H9 (cell line): Measurements from ENCODE around the gene C1QTNF9. TPM values are rescaled to one million over a fixed set of nuclear protein-coding genes. Genes with fewer than 3 reads are reported as not detected.
"Not testable (repeated sequence)": the region's sequence is repeated elsewhere in the genome, so short reads cannot be mapped to it uniquely, and the experiment has no call there.

ENCODE experiments used
- DNase-seq: peaks from one replicate; pipeline ENCODE4 v3.0.0-alpha.2; 2017
- H2AFZ ChIP-seq: one replicate; pipeline ENCODE4 v1.6.1; 2013; ENCODE audit warnings: mild to moderate bottlenecking, low read length, control low read depth, moderate library complexity
- H2AK5ac ChIP-seq: 2 replicates; pipeline ENCODE4 v1.6.1; 2013; ENCODE audit warnings: low read length, control low read depth, mixed read lengths; ENCODE audit not compliant: insufficient read length
- H2BK120ac ChIP-seq: one replicate; pipeline ENCODE4 v1.6.1; 2013; ENCODE audit warnings: low read depth, mild to moderate bottlenecking, low read length, control low read depth, inconsistent platforms; ENCODE audit not compliant: poor library complexity, severe bottlenecking
- H2BK12ac ChIP-seq: 2 replicates; pipeline ENCODE4 v1.6.1; 2013; ENCODE audit warnings: low read length, control low read depth, mixed read lengths, low read depth; ENCODE audit not compliant: insufficient read length
- H2BK15ac ChIP-seq: 2 replicates; pipeline ENCODE4 v1.6.1; 2013; ENCODE audit warnings: low read depth, low read length, control low read depth
- H2BK20ac ChIP-seq: one replicate; pipeline ENCODE4 v1.6.1; 2013; ENCODE audit warnings: low read depth, mild to moderate bottlenecking, low read length, control low read depth, inconsistent platforms; ENCODE audit not compliant: poor library complexity, severe bottlenecking
- H2BK5ac ChIP-seq: 2 replicates; pipeline ENCODE4 v1.6.1; 2013; ENCODE audit warnings: low read length, control low read depth, mixed read lengths; ENCODE audit not compliant: insufficient read length
- H3K14ac ChIP-seq: 2 replicates; pipeline ENCODE4 v1.6.1; 2013; ENCODE audit warnings: low read length, control low read depth; ENCODE audit not compliant: insufficient read depth
- H3K18ac ChIP-seq: 2 replicates; pipeline ENCODE4 v1.6.1; 2013; ENCODE audit warnings: low read depth, mild to moderate bottlenecking, mixed read lengths, low read length, control low read depth; ENCODE audit not compliant: insufficient read length
- H3K23ac ChIP-seq: 2 replicates; pipeline ENCODE4 v1.6.1; 2013; ENCODE audit warnings: low read length, control low read depth, mixed read lengths, low read depth; ENCODE audit not compliant: insufficient read length
- H3K23me2 ChIP-seq: 2 replicates; pipeline ENCODE4 v1.6.1; 2013; ENCODE audit warnings: low read depth, mild to moderate bottlenecking, mixed read lengths, low read length, control low read depth; ENCODE audit not compliant: insufficient read length, poor library complexity, severe bottlenecking
- H3K27ac ChIP-seq: 2 replicates; pipeline ENCODE4 v1.5.1; 2013; ENCODE audit warnings: low read length, control low read depth, mixed read lengths, low read depth; ENCODE audit not compliant: insufficient read length
- H3K27me3 ChIP-seq: 2 replicates; pipeline ENCODE4 v1.6.1; 2013; ENCODE audit warnings: low read length, control low read depth, inconsistent platforms; ENCODE audit not compliant: insufficient read depth
- H3K4ac ChIP-seq: 2 replicates; pipeline ENCODE4 v1.6.1; 2013; ENCODE audit warnings: low read depth, mild to moderate bottlenecking, control low read depth, inconsistent platforms, low read length, moderate library complexity
- H3K4me1 ChIP-seq: 2 replicates; pipeline ENCODE4 v1.6.1; 2013; ENCODE audit warnings: low read length, control low read depth, inconsistent platforms; ENCODE audit not compliant: insufficient read depth
- H3K4me2 ChIP-seq: 2 replicates; pipeline ENCODE4 v1.6.1; 2013; ENCODE audit warnings: low read length, control low read depth, mixed read lengths; ENCODE audit not compliant: insufficient read length, insufficient read depth
- H3K56ac ChIP-seq: 2 replicates; pipeline ENCODE4 v1.6.1; 2013; ENCODE audit warnings: low read depth, mild to moderate bottlenecking, mixed read lengths, low read length, control low read depth; ENCODE audit not compliant: insufficient read length
- H3K79me1 ChIP-seq: 2 replicates; pipeline ENCODE4 v1.6.1; 2013; ENCODE audit warnings: low read depth, mild to moderate bottlenecking, moderate library complexity, low read length, control low read depth, inconsistent platforms; ENCODE audit not compliant: insufficient read depth, poor library complexity, severe bottlenecking
- H3K79me2 ChIP-seq: 2 replicates; pipeline ENCODE4 v1.6.1; 2013; ENCODE audit warnings: low read length, control low read depth, inconsistent platforms; ENCODE audit not compliant: insufficient read depth
- H3K9ac ChIP-seq: 2 replicates; pipeline ENCODE4 v1.6.1; 2013; ENCODE audit warnings: low read length, control low read depth, mixed read lengths; ENCODE audit not compliant: insufficient read length; ENCODE audit errors: extremely low read depth
- H3K9me3 ChIP-seq: one replicate; pipeline ENCODE4 v1.6.1; 2013; ENCODE audit warnings: low read depth, low read length, inconsistent platforms; ENCODE audit not compliant: control insufficient read depth
- H3T11ph ChIP-seq: one replicate; pipeline ENCODE4 v1.6.1; 2013; ENCODE audit warnings: mild to moderate bottlenecking, low read length, control low read depth, inconsistent platforms
- H4K20me1 ChIP-seq: one replicate; pipeline ENCODE4 v1.6.1; 2013; ENCODE audit not compliant: control insufficient read depth, insufficient read length, insufficient read depth
- H4K5ac ChIP-seq: 2 replicates; pipeline ENCODE4 v1.6.1; 2013; ENCODE audit warnings: low read depth, mild to moderate bottlenecking, mixed read lengths, low read length, control low read depth; ENCODE audit not compliant: insufficient read length
- H4K8ac ChIP-seq: replicated peaks from 2 replicates; pipeline ENCODE4 v1.6.1; 2013; ENCODE audit warnings: low read length, control low read depth, mixed read lengths, low read depth; ENCODE audit not compliant: insufficient read length
- H4K91ac ChIP-seq: 2 replicates; pipeline ENCODE4 v1.6.1; 2013; ENCODE audit warnings: low read depth, mild to moderate bottlenecking, moderate library complexity, mixed read lengths, low read length, control low read depth; ENCODE audit not compliant: insufficient read length
- H3K27ac Mint-ChIP-seq, 3 experiments: 2 replicates in 2 of 3; 3 replicates in 1 of 3; pipeline ENCODE4 v1.8.0; 2020 to 2021; ENCODE audit warnings: mixed read lengths in 3 of 3, mild to moderate bottlenecking in 1 of 3, moderate library complexity in 1 of 3
- H3K27me3 Mint-ChIP-seq: 2 replicates; pipeline ENCODE4 v1.8.0; 2021; ENCODE audit warnings: low read depth, mild to moderate bottlenecking, moderate library complexity, mixed read lengths
- H3K36me3 Mint-ChIP-seq, 3 experiments: 2 replicates in 2 of 3; 3 replicates in 1 of 3; pipeline ENCODE4 v1.8.0; 2020 to 2021; ENCODE audit warnings: low read depth in 3 of 3, mixed read lengths in 3 of 3; ENCODE audit not compliant: insufficient read depth in 1 of 3
- H3K4me1 Mint-ChIP-seq, 2 experiments: 2 replicates each; pipeline ENCODE4 v1.8.0; 2020; ENCODE audit warnings: mixed read lengths in 2 of 2
- H3K4me3 Mint-ChIP-seq, 2 experiments: 2 replicates in 1 of 2; 3 replicates in 1 of 2; pipeline ENCODE4 v1.8.0; 2020 to 2021; ENCODE audit warnings: mild to moderate bottlenecking in 2 of 2, mixed read lengths in 2 of 2, moderate library complexity in 1 of 2
- H3K9me3 Mint-ChIP-seq, 2 experiments: 2 replicates in 1 of 2; 3 replicates in 1 of 2; pipeline ENCODE4 v1.8.0; 2020; ENCODE audit warnings: mild to moderate bottlenecking in 2 of 2, mixed read lengths in 2 of 2, moderate library complexity in 1 of 2
- WGBS: extraction: QIAGEN DNeasy Blood & Tissue Kit; methylation state at CpG from one replicate; pipeline ENCODE4 v1.1.7; 2013; ENCODE audit warnings: missing lambda C conversion rate, low lambda C conversion rate, mixed read lengths; ENCODE audit not compliant: insufficient read length; ENCODE audit errors: extremely low coverage; 5-methylcytosine and 5-hydroxymethylcytosine counted together
- total RNA-seq: library from RNA; stranded (reverse); gene quantifications from 2 replicates; pipeline ENCODE4 v1.2.1, GENCODE V29; 2021

C1QTNF9 gene
- total RNA-seq, 1 experiment from 2014 or later: not detected

- H3K79me1 ChIP-seq, H3K9me3 ChIP-seq, H4K20me1 ChIP-seq, H4K8ac ChIP-seq, H3K9ac ChIP-seq, DNase-seq, H2BK20ac ChIP-seq, H3K4me3 Mint-ChIP-seq, H2BK12ac ChIP-seq, H3K9me3 Mint-ChIP-seq, H2BK120ac ChIP-seq, H3K4me1 Mint-ChIP-seq, H3K36me3 Mint-ChIP-seq, H2AFZ ChIP-seq, H3K4ac ChIP-seq, H4K5ac ChIP-seq, H2BK5ac ChIP-seq, H3K27ac Mint-ChIP-seq, H3K14ac ChIP-seq, H3K23ac ChIP-seq, H3K4me2 ChIP-seq, H3K56ac ChIP-seq, H3K4me1 ChIP-seq, H3K23me2 ChIP-seq, H2AK5ac ChIP-seq, H3K18ac ChIP-seq, H3T11ph ChIP-seq, H3K27ac ChIP-seq, H4K91ac ChIP-seq, H2BK15ac ChIP-seq, H3K79me2 ChIP-seq, H3K27me3 ChIP-seq, H3K27me3 Mint-ChIP-seq: not testable (repeated sequence)
- no CpG with 5 or more reads among the region's 9 CpGs for WGBS
Observed at GRCh38 chr13:24359252-24359651, 49.9 kb downstream of the C1QTNF9 start.
